ENCODE measurements around the gene SLC2A5.

SLC2A5 gene

GRCh38 chr1:9059891-9060744 is 9.3 kb downstream of the SLC2A5 start:
- no peak for DNase-seq

- DNase-seq, result no peak
Observed at GRCh38 chr1:9058465-9058864, 11.0 kb downstream of the SLC2A5 start.

DNA sequence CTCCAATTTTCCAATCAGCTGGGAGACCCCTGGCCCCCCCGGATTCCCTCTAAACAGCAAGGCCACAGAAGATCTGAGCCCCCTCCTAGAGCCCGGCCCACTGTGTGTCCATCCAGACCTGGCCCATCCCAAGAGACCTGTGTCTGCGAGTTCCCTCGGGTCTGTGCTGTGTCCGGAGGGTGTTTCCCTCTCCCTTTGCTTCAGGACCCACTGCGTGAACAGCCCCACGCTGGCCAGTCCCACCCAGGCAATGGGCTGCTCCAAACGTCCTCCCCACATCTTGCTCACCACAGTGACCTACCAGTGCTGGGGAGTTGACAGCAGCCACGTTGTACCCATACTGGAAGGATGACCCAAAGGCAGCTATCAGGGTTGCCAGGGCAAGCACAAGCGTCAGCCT is 11.6 kb downstream of the SLC2A5 start:
- DNase-seq, result no peak

DNA sequence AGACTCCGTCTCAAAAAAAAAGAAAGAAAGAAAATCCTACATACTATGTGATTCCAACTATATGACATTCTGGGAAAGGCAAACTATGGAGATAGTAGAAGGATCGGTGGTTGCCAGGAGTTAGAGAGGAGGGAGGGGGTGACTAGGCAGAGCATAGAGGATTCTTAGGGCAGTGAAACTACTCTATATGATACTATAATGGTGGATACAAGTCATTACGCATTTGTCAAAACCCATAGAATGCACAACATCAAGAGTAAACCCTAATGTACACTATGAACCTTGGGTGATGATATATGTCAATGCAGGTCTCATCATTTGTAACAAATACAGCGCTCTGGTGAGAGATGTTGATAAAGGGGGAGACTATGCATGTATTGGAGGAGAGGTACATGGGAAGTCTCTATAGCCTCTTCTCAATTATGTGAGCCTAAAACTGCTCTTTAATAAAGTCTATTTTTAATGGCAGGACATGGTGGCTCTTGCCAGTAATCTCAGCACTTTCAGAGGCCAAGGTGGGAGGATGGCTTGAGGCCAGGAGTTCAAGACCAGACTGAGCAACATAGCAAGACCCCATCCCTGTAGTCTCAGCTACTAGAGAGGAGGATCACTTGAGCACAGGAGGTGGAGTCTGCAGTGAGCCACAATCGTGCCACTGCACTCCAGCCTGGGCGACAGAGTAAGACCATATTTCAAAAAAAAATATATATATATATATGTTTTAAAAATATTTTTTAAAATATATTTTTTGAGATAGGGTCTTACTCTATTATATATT is 17.0 kb downstream of the SLC2A5 start:
- no peak for DNase-seq

DNA sequence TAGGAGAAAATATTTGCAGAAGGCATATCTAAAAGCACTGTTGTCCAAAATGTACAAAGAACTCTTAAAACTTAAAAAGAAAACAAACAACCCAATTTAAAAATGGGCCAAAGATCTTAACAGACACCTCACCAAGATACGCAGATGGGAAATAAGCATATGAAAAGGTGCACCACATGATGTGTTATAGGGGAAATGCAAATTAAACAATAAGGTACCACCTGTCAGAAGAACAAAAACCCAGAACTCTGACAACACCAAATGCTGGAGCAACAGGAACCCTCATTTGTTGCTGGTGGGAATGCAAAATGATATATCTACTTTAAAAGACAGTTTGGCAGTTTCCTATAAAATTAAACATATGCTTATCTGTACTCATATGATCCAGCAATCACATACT is 18.1 kb downstream of the SLC2A5 start:
- DNase-seq, result no peak

DNA sequence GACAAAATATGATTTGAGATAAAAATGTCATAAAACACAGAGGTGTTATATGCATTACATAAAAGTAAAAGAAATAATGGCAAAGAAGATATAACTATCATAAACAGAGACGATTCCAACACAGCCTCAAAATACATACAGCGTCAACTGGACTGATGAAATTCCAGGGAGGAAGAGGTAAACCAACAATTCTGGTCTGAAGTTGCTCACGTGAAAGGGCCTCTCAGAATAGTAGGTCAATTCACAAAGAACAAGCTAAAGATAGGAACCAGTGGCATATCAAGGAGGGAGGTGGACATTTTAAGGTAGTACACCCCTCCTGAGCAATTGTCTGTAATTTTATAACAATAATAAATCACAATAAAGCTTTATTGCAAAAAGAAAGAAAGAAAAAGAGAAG is 18.6 kb downstream of the SLC2A5 start:
- no peak for DNase-seq

GRCh38 chr1:9048551-9048950 is 20.9 kb downstream of the SLC2A5 start:
- DNase-seq, result no peak

DNA sequence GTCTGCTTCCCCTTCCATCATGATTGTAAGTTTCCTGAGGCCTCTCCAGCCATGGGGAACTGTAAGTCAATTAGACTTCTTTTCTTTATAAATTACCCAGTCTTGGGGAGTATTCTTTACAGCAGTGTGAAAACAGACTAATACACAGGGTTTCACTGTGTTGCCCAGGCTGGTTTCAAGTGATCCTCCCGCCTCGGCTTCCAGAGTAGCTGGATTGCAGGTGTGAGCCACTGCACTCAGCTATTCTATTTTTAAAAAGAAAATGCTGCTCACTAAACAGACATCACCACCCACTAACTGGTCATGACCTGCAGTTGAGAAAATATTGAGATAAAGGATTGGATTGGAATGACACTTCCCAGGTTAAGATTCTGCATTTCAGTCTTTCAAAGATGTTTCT is 22.4 kb downstream of the SLC2A5 start:
- no peak for DNase-seq

DNA sequence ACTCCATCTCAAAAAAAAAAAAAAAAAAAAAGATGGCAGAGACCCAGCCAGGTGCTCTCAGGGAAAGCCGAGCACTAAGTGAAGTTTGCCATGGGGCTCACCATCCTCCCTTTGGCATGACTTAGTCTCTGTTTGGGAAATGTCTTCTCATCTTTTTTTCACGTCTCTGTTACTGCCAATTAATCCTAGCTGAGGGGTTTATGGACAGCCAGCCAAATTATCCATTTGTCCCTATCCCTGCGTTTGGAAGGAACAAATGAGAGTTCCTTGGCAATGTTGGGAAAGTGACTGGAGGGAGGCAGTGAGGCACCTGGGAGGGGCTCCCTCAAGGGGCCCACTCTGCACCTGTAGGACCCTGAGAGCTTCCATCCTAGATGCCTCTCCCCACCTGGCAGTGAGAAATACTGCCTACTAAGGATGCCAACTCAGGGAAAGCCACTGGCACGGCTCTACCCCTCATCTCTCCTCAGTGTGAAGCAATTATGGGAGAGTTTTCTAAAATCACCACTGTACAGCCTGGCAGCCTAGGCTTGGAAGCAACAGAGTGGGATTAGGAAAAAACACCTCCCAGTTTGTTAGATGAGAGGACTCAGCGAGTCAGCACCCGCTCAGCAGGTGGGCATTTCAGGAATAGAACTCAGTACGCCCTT is 23.4 kb downstream of the SLC2A5 start:
- no peak for DNase-seq

- DNase-seq, result no peak
Observed at GRCh38 chr1:9044236-9044635, 25.2 kb downstream of the SLC2A5 start.

GRCh38 chr1:9042272-9042671 is 27.2 kb downstream of the SLC2A5 start:
- DNase-seq, result no peak

GRCh38 chr1:9041116-9041779 is 28.2 kb downstream of the SLC2A5 start:
- no peak for DNase-seq

DNA sequence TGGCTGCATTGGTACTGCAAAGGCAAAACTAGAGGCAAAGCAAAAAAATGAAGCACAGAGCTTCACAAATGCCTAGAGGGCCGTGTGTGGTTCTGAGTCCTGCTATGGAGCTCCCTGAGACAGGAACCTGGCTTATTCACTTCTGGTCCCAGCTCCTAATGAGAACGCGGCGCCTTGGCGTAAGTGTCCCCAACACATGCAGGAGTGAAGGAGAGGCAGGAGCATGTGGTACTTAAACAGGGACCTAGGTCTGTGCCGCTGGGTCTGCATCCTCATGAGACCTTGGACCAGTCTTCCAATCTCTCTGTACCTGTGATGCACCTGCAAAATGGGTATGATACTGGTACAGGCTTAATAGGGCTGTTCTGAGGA is 28.8 kb downstream of the SLC2A5 start:
- no peak for DNase-seq

- no peak for DNase-seq
Observed at GRCh38 chr1:9039761-9040658, 29.4 kb downstream of the SLC2A5 start.

DNA sequence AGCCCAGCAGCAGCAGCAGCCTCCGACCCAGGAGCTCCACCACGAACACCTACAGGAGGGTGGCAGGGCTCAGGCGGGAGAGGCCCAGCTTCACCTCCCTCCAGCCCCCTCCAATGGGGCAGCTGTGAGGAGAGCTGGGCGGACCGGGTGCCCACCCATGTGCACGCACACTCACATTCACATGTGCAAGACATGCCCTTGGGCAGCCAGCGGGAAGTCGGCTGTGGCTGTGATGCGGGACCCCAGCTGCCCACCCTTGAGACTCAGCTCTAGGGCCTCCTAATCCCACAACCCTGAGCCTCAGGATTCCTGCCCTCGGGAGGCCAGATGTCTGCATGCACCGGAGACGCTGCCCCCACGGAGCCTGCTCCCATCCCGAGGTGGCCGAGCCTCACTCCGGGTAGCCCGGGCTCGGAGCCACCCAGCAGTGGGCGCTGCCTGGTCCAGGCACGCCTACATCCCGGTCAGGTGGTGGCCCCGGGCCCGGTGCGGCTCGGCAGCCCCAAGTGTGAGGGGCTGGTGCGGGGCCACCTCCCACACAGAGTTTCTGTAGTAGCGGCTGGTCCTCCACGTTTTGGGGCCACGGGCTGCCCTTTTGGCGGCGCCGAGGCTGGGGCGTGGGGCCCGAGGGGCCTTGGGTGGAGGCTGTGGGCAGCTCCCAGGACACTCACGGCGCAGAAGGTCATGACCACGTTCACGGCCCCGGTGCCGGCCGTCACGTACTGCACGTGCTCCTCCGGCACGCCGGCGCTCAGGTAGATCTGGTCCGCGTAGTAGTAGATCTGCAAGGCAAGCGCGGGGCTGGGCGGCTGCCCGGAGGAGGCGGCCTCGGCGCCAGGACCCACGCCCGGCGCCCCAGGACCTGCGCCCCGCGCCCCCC is 30.3 kb downstream of the SLC2A5 start:
- no peak for DNase-seq

GRCh38 chr1:9038338-9038650 is 31.1 kb downstream of the SLC2A5 start:
- DNase-seq, result no peak

- no peak for DNase-seq
Observed at GRCh38 chr1:9037476-9038337, 31.7 kb downstream of the SLC2A5 start.

GRCh38 chr1:9035226-9035625 is 34.2 kb downstream of the SLC2A5 start:
- DNase-seq, result no peak

DNA sequence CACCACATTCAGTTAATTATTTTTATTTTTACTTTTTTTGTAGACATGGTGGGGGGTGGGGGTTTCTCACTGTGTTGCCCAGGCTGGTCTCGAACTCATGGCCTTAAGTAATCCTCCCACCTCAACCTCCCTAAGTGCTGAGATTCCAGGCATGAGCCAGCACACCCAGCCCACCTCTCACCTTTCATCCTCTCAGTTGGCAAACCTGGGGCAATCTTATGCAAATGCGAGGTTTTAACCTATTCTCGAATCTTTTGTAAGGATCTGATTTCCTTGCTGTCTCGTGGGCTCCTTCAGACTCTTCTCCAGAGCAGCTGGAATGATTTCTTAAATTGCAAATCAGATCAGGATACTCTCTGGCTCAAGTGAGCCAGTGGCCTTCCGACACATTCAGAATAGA is 36.1 kb downstream of the SLC2A5 start:
- no peak for DNase-seq
